GM19372 (cell line): Measurements from ENCODE around the gene SMURF2.

Source experiments
- ATAC-seq: cut with Tn5 transposase; IDR thresholded peaks from one replicate; pipeline ENCODE4 v1.9.1; 2021; ENCODE audit warnings: mild to moderate bottlenecking, low read depth, moderate library complexity; ENCODE audit not compliant: unreplicated experiment

Gene SMURF2

DNA sequence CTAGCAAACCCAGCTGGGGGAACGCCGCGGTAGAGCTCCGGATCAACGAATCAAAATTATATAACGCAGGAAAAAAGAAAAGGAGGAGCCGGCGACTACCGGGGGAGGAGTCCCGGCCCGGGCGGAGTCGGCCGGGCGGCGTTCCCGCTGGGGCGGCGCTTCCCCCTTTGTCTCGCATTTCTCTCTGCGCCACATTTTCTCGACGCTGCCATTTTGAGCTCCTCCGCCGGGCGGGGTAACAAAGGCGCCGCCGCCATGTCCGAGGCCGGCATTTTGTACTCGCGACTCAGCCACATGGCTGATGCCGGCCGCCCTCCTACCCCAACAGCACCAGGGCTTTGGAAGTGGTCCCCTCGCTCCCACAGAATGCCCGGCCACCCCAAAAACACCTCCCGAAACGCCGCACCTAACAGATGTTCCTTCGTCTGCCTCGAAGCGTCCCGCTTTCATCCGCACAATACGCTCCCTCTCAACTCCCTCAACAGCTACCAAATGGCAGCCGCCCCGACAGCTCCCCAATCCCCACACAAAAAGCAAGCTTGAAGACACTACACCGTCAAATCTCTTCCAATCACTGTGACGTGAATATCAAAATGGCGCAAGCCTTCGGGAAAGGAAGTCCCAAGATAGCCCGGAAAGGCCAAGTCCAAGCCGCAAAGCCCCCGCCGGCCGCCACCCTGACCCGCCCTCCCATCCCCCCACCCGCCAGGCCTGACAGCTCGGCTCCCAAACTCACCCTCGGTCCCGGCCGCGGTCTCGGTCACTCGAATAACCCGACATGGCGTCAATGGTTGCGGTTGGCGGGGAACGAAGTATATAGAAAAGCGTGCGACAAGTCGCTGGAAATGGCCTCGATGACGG lies 156.5 kb downstream of the SMURF2 start:
- ATAC-seq = no peak

DNA sequence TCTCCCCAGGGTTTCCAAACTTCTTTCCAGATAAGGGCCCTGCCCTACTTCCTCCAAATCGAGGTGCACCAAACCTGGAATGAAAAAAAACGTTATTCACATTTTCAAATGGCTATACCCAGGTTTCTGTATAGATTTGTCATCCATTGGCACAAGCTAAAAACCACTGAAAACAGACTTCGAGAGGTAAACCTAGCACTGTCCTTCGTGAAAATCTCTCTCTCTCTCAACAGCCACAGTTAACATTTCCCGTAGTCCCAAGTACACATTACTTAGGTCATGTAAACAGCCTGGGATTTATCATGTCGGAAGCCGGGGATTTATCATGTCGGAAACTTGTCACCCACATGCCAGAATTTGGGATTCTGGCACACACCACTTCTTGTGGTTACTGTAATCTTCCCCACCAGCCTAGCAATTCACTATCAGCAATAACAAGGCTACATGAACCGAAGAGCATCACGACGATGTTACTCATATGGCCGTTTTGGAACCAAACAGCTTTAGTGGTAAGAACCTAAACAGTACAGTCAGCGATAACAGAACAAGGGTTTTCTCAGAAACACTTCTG lies 157.3 kb downstream of the SMURF2 start:
- no peak for ATAC-seq

DNA sequence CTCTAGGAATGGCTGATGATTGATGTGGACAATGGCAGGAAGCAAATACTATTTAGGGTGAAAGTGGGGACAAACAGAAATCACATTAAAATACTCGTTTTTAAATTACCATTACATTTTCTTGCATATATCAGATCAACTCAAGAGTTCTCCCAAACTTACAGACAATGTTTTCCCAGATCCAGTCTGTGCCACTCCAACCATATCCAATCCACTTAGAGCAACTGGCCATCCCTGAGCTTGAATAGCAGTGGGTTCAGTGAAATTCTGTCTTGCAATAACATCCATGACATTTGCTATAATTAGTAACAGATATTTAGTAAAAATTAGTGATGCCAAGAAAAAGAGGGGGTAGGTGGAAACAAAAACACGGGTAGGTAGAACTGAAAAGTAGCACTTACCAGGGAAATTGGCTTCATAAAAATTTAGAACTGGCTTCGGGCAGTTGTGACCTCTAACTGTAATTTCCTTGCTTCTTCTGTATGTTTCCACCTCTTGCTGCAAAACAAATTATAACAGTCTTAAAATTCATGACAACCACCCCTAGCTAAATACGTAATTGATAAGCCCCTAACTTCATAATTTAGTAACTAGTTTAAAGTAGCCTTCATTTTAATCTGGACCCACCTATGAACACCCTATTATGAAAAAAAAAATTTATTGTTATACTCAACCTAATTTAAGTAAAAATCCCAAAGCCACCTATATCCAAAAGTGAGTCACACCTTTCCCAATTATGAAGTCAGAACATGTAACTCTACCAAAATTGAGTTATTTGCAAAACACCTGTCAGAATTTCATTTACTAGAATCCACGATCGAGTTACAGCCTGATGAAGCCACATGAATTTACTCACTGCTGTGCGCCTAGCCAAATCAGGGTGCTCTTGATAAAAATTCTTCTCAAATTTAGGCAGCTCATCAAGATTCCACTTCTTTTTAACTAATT lies 158.0 kb downstream of the SMURF2 start:
- no peak for ATAC-seq

DNA sequence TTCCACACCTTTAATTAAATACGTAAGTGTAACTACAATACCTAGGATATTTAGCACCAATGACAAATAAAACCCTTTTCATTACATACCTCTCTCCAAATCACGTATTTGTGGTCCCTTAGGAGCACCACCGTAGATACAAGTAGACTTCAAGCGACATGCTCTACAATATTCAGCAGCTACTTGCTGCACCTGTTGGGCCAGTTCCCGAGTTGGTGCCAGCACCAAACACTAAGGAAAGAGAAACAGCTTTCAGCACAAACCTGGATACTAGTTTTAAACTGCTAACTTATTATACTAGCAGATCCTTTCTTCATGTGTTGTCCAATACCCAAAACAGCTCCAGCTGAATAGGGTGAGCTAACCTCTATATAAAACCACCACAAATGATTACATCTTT lies 158.8 kb downstream of the SMURF2 start:
- ATAC-seq = no peak

DNA sequence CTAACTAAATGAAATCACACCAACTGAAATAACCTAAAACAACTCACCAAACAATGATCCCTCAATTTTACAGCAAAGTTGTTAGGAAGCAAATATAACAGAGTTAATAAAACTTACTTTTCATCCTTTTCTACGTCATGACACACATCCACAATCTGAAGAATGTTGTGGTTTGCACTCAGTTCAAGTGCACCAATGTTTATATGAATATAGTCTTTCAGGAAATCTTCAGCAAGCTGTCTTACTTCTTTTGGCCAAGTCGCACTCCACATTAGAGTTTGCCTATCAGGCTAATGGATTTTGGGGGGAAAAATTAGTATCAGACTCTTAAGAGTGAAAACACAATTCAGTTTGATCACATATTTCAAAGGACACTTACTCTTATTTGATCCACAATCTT lies 159.3 kb downstream of the SMURF2 start:
- no peak for ATAC-seq

DNA sequence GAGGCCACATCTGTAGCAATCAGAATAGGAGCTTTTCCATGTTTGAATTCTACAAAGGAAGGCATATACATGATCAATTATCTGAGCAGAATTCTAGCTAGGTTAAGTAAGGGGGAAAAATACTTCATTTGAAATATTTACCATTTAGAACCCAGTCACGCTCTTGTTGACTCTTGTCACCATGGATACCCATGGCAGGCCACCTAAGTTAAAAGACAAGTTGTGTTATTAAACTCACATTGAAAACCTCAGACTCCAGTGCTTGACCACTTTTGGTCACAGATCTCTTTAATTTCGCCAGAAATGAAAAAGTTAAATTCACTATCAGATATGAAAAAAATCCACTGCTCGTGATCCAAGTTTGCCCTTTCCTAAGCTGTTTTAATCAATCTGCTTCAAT lies 160.1 kb downstream of the SMURF2 start:
- ATAC-seq = no peak

DNA sequence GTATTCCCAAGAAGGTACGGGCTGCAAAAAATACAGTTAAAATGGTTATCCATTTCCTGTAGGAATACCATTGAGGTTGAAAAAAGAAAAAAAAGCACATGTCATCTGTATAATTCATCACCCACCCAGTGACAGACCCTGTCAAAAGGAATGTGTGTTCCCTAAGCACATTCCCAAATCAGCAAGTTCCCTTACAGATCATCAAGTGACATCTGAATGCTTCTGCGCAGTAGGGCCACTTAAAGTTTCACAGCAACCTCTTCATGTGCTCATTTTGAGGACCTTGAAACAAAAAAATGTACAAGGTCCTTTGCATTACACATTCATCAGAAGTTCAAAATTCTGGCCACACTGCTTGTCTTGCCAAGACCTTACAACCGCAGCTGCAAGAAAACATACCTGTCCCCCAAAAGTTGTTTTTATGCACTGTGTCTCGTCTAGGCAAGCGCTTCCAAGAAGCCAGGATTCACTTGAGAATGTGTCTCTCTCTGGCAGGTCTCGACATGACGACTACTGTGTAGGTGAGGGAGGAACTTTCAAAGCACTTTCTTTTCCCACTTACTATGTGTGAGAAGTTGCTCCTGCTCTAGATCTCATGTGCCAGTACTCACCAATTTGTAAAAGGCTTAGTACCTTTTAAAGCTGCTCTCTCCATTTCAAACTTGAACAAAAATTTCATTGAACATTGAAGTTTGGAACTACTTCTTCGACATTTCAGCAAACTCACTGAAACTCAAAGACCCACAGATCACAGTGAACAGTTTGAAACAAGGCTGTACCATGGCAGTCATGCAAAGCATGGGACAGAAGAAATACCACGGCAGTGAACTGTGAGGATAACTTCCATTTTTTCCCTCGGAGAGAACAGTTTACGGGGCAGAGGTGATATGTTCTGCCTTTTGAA lies 161.0 kb downstream of the SMURF2 start:
- no peak for ATAC-seq

DNA sequence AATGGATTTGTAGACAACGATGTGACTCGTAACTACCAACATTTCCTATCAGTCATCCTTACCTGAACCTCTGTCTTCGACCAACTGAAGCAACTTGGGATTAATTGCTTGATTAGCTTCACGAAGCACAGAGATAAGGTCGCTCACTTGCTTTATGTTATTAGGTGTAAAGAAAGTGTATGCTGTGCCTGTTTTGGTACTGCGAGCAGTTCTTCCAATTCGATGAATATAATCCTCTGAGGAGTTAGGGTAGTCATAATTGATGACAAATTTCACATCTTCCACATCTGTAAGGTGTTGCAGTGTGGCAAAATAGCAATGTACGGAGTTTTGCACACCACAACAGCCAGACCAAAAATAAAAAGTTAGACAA lies 161.6 kb downstream of the SMURF2 start:
- ATAC-seq = no peak

DNA sequence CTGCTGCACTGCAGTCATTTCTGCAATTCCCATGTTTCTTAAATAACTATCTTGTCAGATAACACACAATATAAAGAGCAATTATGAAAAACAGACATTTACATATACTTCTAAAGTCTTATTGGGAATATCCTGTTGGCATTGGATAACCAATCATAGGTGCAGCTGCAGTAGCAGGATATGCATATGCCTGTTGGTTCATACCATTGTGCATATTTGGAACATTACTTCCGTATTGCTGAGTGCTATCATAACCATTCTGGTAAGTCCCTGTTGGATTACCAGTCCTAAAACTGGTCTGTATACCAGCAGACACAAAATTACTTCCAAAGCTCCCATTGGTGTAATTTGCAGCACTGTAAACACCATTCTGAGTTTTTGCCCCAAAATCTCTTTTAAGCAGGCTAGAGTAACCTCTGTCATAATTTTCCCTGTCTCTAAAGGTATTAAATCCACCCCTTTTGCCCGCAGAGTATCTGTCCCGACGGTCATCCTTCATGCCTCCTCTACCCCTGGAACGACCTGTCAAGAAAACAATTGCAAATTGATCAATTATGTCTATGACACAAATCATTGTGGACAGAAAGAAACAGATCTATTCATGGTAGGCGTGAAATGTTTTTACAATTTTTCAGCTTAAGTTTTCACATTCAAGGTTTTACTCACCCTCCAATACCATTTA lies 162.2 kb downstream of the SMURF2 start:
- no peak for ATAC-seq

DNA sequence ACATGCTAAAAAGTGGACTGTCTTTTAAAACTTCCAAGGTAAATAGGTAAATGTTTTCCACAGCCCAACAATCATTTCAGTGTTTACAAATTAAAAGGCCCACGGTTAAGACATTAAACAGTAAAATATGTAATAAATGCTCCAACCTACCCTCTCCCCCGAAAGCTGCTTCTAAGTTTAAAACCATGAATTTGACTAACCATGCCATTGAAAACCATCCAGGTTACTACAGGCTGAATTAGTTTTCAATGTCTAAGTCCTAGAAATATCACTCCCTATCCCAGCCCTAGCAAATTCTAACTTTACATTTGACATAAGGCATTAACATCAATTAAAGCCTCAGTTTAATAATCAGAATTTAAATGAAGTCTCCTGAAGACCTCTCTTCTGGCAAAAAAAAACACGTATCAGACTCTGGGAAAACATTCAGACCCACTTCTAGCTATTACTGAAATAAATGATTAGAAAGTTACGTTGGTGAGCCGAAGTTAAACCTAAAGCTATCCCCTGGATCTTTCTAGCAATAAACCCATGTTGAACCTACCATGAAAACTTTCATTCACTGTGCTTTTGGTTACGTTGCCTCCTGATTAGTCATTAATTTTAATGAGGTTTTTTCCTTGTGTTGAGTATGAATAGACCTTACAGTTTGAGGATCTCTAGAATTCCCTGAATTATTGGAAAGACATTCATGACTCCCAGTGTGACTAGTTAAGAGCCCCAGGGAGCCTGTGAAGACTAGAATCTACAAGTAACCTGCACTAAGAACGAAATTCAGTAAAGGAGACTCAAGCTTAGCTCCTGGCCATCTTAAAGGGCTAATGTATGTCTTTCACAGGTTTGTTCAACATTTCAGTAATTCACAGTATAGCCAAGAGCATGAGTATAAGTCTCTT lies 163.6 kb downstream of the SMURF2 start:
- ATAC-seq = no peak

DNA sequence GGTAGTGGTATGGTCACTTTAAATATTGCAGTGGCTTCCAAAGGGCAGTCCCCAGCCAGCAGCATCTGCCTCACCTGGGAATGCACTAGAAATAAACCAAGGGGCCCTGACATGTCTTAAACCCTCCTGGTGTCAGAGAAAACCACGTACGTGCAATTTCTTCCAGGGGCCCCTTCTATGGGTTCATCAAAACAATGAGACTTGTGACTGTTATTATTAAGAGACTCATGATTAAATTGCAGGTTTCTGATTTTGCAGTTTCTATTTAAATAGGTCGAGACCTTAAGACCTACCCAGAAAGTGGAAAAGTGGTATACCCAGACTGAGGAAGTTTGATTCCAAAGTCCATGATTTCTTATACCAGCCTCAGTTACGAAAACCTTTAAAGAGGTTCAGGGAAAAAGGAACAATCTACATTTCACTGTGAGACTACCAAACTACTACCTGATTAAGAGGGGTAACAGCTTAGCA lies 164.5 kb downstream of the SMURF2 start:
- peak; percentile 13 for ATAC-seq

DNA sequence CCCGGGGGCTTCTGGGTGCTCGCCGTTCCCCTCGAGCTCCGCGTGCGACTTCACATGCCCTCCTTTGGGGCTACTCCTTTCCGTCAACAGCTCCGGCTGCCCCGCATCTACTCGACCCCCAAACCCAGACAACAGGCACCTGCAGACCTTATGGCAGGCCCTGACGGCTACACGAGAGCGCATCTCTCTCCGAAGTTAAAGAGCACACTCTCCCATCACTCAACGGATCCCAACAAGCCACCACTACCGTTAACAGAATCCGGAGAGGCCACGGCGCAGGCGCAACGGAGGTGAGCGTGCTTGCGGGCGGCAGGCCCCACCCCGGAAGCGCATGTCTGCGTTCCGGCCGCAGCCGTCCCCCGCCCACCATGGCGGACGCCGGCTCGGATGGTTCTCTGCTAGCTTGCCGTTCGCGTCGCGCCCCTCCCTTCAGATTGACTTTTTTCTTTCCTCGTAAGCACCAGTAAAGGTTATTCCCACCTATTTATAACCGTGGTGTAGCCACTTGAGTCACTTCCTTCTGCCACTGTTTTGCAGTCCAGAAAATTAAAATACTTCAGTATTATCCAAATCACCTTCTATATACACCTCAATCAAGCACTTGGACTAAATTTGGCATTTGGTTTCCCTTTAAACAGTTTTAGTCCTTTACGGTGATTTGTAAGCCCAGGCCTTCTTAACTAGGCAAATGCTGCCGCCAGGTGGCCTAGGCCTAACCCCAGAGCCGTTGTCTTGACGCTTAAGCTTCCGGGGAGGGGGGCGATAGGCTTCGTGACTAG lies 165.1 kb downstream of the SMURF2 start, which contains the start of gene POLG2:
Gene POLG2 (minus strand): TSS at position 269 of the 779 bp plus-strand sequence. CDS start 86 bp downstream, at position 183.
- ATAC-seq = peak; percentile 85

DNA sequence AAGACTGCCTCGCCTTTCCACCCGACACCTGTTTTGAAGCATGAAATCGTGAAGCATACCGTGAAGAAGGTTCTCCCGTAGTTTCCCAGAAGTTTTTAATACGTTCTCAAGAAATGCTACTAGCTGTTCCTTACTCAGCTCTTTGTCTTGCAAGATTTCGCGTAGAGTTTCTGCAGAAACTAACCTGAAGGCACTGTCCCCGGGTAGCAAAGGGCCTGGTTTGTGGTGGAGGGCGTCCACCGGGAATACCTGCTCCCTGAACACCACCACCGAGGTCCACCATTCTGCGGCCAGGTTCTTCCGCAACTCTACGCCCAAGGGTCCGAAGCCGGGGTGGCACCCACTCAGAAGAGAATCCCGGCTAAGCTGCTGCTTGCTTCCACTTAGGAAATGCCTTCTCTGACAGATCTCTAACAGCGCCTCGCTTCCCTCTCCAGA lies 165.7 kb downstream of the SMURF2 start:
- no peak for ATAC-seq
